H1 (cell line): ENCODE results near the gene ZBTB40. TPM values are rescaled to one million over a fixed set of nuclear protein-coding genes. Genes with fewer than 3 reads are reported as not detected.

Experiments
- CTCF ChIA-PET: fragments of 300-600 bp; sonication (Branson Sonifier 250); formaldehyde crosslinking; loops from one replicate; lab custom pipeline; 2021; ENCODE audit not compliant: partially characterized antibody; lab: Charles Lee
- POLR2A ChIA-PET: fragments of 300-600 bp; sonication (Branson Sonifier 250); formaldehyde crosslinking; loops from one replicate; lab custom pipeline; 2021; ENCODE audit warnings: inconsistent platforms; ENCODE audit not compliant: partially characterized antibody; lab: Charles Lee
- DNase-seq, 2 experiments: peaks; one replicate each; pipeline versions ENCODE4 v3.0.0 to v3.0.0-alpha.2; 2010 to 2022; ENCODE audit warnings: low spot score in 2 of 2, low read depth in 1 of 2, mixed read lengths in 1 of 2
- FAIRE-seq: peaks from 2 replicates; lab custom pipeline; 2011; peaks lifted over from hg19 to GRCh38; lab: Jason Lieb, UNC
- H2AFZ ChIP-seq: 2 replicates; pipeline ENCODE4 v1.8.1; 2012; ENCODE audit warnings: low read length, inconsistent platforms
- H2AK5ac ChIP-seq: 2 replicates; pipeline ENCODE4 v1.6.1; 2013; ENCODE audit warnings: low read depth, low read length
- H2BK120ac ChIP-seq: replicated peaks from 2 replicates; pipeline ENCODE3; 2013; ENCODE audit warnings: low read depth, low read length, inconsistent platforms
- H2BK12ac ChIP-seq: 2 replicates; pipeline ENCODE4 v1.6.1; 2013; ENCODE audit warnings: low read depth, low read length
- H2BK15ac ChIP-seq: 2 replicates; pipeline ENCODE4 v1.6.1; 2013; ENCODE audit warnings: low read length
- H2BK20ac ChIP-seq: 2 replicates; pipeline ENCODE4 v1.6.1; 2013; ENCODE audit warnings: low read length
- H2BK5ac ChIP-seq: 2 replicates; pipeline ENCODE4 v1.6.1; 2013; ENCODE audit warnings: low read depth, low read length
- H3K14ac ChIP-seq: 2 replicates; pipeline ENCODE4 v1.6.1; 2013; ENCODE audit warnings: inconsistent platforms; ENCODE audit not compliant: insufficient read length
- H3K18ac ChIP-seq: 2 replicates; pipeline ENCODE4 v1.6.1; 2013; ENCODE audit warnings: low read length; ENCODE audit errors: extremely low read depth
- H3K23ac ChIP-seq: 2 replicates; pipeline ENCODE4 v1.6.1; 2013; ENCODE audit warnings: inconsistent platforms; ENCODE audit not compliant: insufficient read length
- H3K23me2 ChIP-seq: 2 replicates; pipeline ENCODE4 v1.6.1; 2013; ENCODE audit warnings: low read depth, low read length
- H3K27ac ChIP-seq: 2 replicates; pipeline ENCODE4 v1.6.1; 2011; ENCODE audit warnings: low read depth, low read length, inconsistent platforms
- H3K27me3 ChIP-seq, 4 experiments: replicated peaks in 1 of 4; 1 replicate in 1 of 4; 2 replicates in 3 of 4; pipeline versions ENCODE4 v1.6.1 to v1.8.1; 2011 to 2013; ENCODE audit warnings: low read length in 3 of 4, mild to moderate bottlenecking in 3 of 4, inconsistent platforms in 2 of 4, mixed read lengths in 2 of 4, moderate library complexity in 1 of 4; ENCODE audit not compliant: control insufficient read depth in 3 of 4, insufficient read depth in 3 of 4; ENCODE audit errors: extremely low read depth in 1 of 4
- H3K36me3 ChIP-seq, 4 experiments: 2 replicates each; pipeline versions ENCODE4 v1.6.1 to v1.8.1; 2011 to 2013; ENCODE audit warnings: mild to moderate bottlenecking in 4 of 4, low read length in 3 of 4, moderate library complexity in 2 of 4, control low read depth in 1 of 4, inconsistent platforms in 1 of 4; ENCODE audit not compliant: insufficient read depth in 4 of 4, control insufficient read depth in 2 of 4
- H3K4ac ChIP-seq: replicated peaks from 2 replicates; pipeline ENCODE3; 2013; ENCODE audit warnings: low read length, low read depth, mixed read lengths, inconsistent platforms; ENCODE audit not compliant: insufficient read length
- H3K4me1 ChIP-seq, 4 experiments: replicated peaks in 1 of 4; 1 replicate in 1 of 4; 2 replicates in 3 of 4; pipeline versions ENCODE4 v1.6.1 to v1.8.1; 2011 to 2013; ENCODE audit warnings: low read length in 3 of 4, inconsistent platforms in 2 of 4, mixed read lengths in 1 of 4; ENCODE audit not compliant: insufficient read depth in 4 of 4, control insufficient read depth in 3 of 4
- H3K4me2 ChIP-seq, 2 experiments: 2 replicates each; pipeline versions ENCODE4 v1.6.1 to v1.8.1; 2011 to 2013; ENCODE audit warnings: low read depth in 2 of 2, low read length in 2 of 2, control low read depth in 1 of 2, inconsistent platforms in 1 of 2, mild to moderate bottlenecking in 1 of 2; ENCODE audit not compliant: insufficient read depth in 1 of 2
- H3K4me3 ChIP-seq, 4 experiments: fragments of 200-600, 300-600 bp in 1 of 4; sonication (generic), shearing (Covaris generic), sonication (Bioruptor Twin) in 1 of 4; 2 replicates each; pipeline versions ENCODE4 v1.5.1 to v1.8.1; 2011 to 2016; ENCODE audit warnings: low read length in 4 of 4, low read depth in 3 of 4, control low read depth in 2 of 4, inconsistent platforms in 2 of 4, mild to moderate bottlenecking in 2 of 4, mixed read lengths in 1 of 4, moderate library complexity in 1 of 4; ENCODE audit not compliant: insufficient read depth in 2 of 4; ENCODE audit errors: extremely low read depth in 1 of 4
- H3K56ac ChIP-seq: replicated peaks from 2 replicates; pipeline ENCODE3; 2013; ENCODE audit warnings: low read depth, mild to moderate bottlenecking, mixed read lengths, low read length, inconsistent platforms; ENCODE audit not compliant: insufficient read length
- H3K79me1 ChIP-seq: 2 replicates; pipeline ENCODE4 v1.6.1; 2013; ENCODE audit warnings: low read depth, low read length, control low read depth
- H3K79me2 ChIP-seq, 2 experiments: 2 replicates each; pipeline versions ENCODE4 v1.6.1 to v1.8.1; 2012 to 2013; ENCODE audit warnings: low read length in 2 of 2, mild to moderate bottlenecking in 2 of 2, inconsistent platforms in 1 of 2; ENCODE audit not compliant: insufficient read depth in 2 of 2, control insufficient read depth in 1 of 2
- H3K9ac ChIP-seq, 4 experiments: replicated peaks in 1 of 4; 1 replicate in 1 of 4; 2 replicates in 3 of 4; pipeline versions ENCODE4 v1.6.1 to v1.8.1; 2011 to 2013; ENCODE audit warnings: low read depth in 3 of 4, low read length in 3 of 4, control low read depth in 2 of 4, mild to moderate bottlenecking in 2 of 4, moderate library complexity in 2 of 4, inconsistent platforms in 1 of 4; ENCODE audit errors: extremely low read depth in 1 of 4
- H3K9me3 ChIP-seq, 2 experiments: 2 replicates each; pipeline versions ENCODE4 v1.6.1 to v1.8.1; 2012 to 2013; ENCODE audit warnings: mild to moderate bottlenecking in 2 of 2, moderate library complexity in 2 of 2, control low read depth in 1 of 2, inconsistent platforms in 1 of 2, low read depth in 1 of 2, low read length in 1 of 2, mixed read lengths in 1 of 2; ENCODE audit not compliant: insufficient read depth in 2 of 2
- H4K20me1 ChIP-seq, 2 experiments: replicated peaks in 1 of 2; 2 replicates each; pipeline versions ENCODE3 to v1.8.1; 2011 to 2013; ENCODE audit warnings: inconsistent platforms in 2 of 2, low read length in 2 of 2, mild to moderate bottlenecking in 1 of 2; ENCODE audit not compliant: insufficient read depth in 2 of 2, control insufficient read depth in 1 of 2
- H4K5ac ChIP-seq: 2 replicates; pipeline ENCODE4 v1.6.1; 2013; ENCODE audit warnings: low read length, low read depth, mixed read lengths, inconsistent platforms; ENCODE audit not compliant: insufficient read length
- H4K8ac ChIP-seq: 2 replicates; pipeline ENCODE4 v1.8.0; 2013; ENCODE audit warnings: mild to moderate bottlenecking, moderate library complexity, low read length, inconsistent platforms; ENCODE audit not compliant: insufficient read depth; ENCODE audit errors: extremely low read depth
- H4K91ac ChIP-seq: replicated peaks from 2 replicates; pipeline ENCODE3; 2013; ENCODE audit warnings: low read length, mixed read lengths, inconsistent platforms; ENCODE audit not compliant: insufficient read length
- ATF2 ChIP-seq: IDR thresholded peaks from 2 replicates; pipeline ENCODE4 v1.6.1; 2012; ENCODE audit warnings: low read length, inconsistent platforms
- KDM4A ChIP-seq: IDR thresholded peaks from one replicate; pipeline ENCODE4 v1.7.1; 2012; ENCODE audit warnings: low read depth, mild to moderate bottlenecking, moderate library complexity, low read length, inconsistent platforms; ENCODE audit not compliant: severe bottlenecking
- MAFK ChIP-seq: IDR thresholded peaks from 2 replicates; pipeline ENCODE4 v1.6.1; 2012; ENCODE audit warnings: low read depth, mild to moderate bottlenecking, improper control_type of control experiment, low read length
- NANOG ChIP-seq: IDR thresholded peaks from 2 replicates; pipeline ENCODE4 v1.6.1; 2011; ENCODE audit warnings: low read length, low read depth, mild to moderate bottlenecking, inconsistent platforms; ENCODE audit not compliant: insufficient read depth, poor library complexity, severe bottlenecking
- RBBP5 ChIP-seq: IDR thresholded peaks from 2 replicates; pipeline ENCODE4 v1.7.1; 2012; ENCODE audit warnings: low read depth, mild to moderate bottlenecking, inconsistent platforms, low read length, moderate library complexity, borderline replicate concordance
- WGBS, 2 experiments: shearing (Covaris generic) in 1 of 2; methylation state at CpG; one replicate each; pipeline versions ENCODE4 v1.1.6 to v1.1.7; 2013 to 2015; ENCODE audit warnings: low lambda C conversion rate in 2 of 2, mixed read lengths in 2 of 2, inconsistent platforms in 1 of 2, low coverage in 1 of 2, missing lambda C conversion rate in 1 of 2; ENCODE audit not compliant: insufficient replicate concordance in 2 of 2, insufficient coverage in 1 of 2, insufficient read length in 1 of 2; ENCODE audit errors: extremely low coverage in 1 of 2, missing lambda C conversion rate in 1 of 2; 5-methylcytosine and 5-hydroxymethylcytosine counted together
- polyA plus RNA-seq, 7 experiments: library from polyadenylated mRNA; depleted of rRNA in 3 of 7; stranded (reverse) in 5 of 7; unstranded in 2 of 7; fragments of >200 nt in 5 of 7; fragments of 200-250 nt in 2 of 7; gene quantifications; 1 replicate in 5 of 7; 2 replicates in 1 of 7; 4 replicates in 1 of 7; pipeline versions ENCODE4 v1.2.1 to v1.2.3, GENCODE V29; 2011 to 2013; ENCODE audit warnings: missing spikeins in 2 of 7, mixed read lengths in 2 of 7
- total RNA-seq: library from RNA; stranded (reverse); fragmentation: NEBNext Ultra II Directional; extraction: Animal tissue kit (Norgen Biotek cat#: 25700); gene quantifications from 2 replicates; pipeline ENCODE4 v1.2.1, GENCODE V29; 2021

ZBTB40 gene
- total and polyA plus RNA-seq, 2 of the 8 experiments (the other 6 are each of a cell fraction or from before 2014, with no cell fraction given): 3.1 to 19.3 TPM

- WGBS, 2 experiments: 90% methylated on average over 12 of the region's 12 CpGs; no CpG with 5 or more reads in 1 of the 2 experiments
- Histone ChIP-seq H2BK120ac (no peak overlapping the region), H2BK15ac (no peak overlapping the region), H4K20me1 (peaks cover 2 to 18% of the 10 kb centered on the region in 2 experiments), H3K14ac (no peak overlapping the region), H3K27ac (no peak overlapping the region), H3K9ac (no peak overlapping the region; a peak in 1 of 7 replicates), H3K4me2 (peak overlapping the region in 1 of 2 experiments; percentile 4; a peak in 1 of 4 replicates), H2BK5ac (no peak overlapping the region), H3K36me3 (peaks cover 0 to 8% (median 0%) of the 10 kb centered on the region in 4 experiments; a peak in 1 of 8 replicates), H3K23ac (no peak overlapping the region), H3K56ac (no peak overlapping the region), H2AK5ac (no peak overlapping the region), H3K27me3 (no peaks in the 10 kb centered on the region), H3K79me1 (no peaks in the 10 kb centered on the region; the same call in 1 of the 2 replicates), H2BK20ac (no peak overlapping the region), H3K79me2 (peaks cover 0 to 8% of the 10 kb centered on the region in 2 experiments; a peak in 2 of 4 replicates), H4K91ac (no peak overlapping the region), H3K23me2 (peaks cover 10% of the 10 kb centered on the region; the same call in 1 of the 2 replicates), H3K4me3 (no peak overlapping the region), H3K9me3 (peaks cover 13 to 15% of the 10 kb centered on the region in 2 experiments), H3K4me1 (no peaks in the 10 kb centered on the region), H4K5ac (no peak overlapping the region), H3K4ac (no peak overlapping the region), H2BK12ac (no peak overlapping the region), H2AFZ (no peak overlapping the region), H3K18ac (no peak overlapping the region), H4K8ac (no peak overlapping the region)
- ChIA-PET POLR2A (no interaction called here), CTCF (interaction anchor here (2.1 kb wide), 1 partner anchor 13 kb away, joined by 6 read pairs; no protein-coding TSS in a partner anchor)
- TF ChIP-seq RBBP5 (no peak), ATF2 (no peak), MAFK (no peak), KDM4A (no peak), NANOG (no peak)
- DNase-seq (no peak), FAIRE-seq (no peak)
Observed at GRCh38 chr1:22578732-22579361, 127.2 kb downstream of the ZBTB40 start.
